Measurements from ENCODE around the gene CNTN2.

GRCh38 chr1:204996981-204997380, 46.0 kb upstream of the CNTN2 start:
- no peak for TF ChIP-seq CTCF (optimal IDR thresholded peaks at IDR 0.05 in 1 of 3, IDR thresholded peaks at IDR 0.05 in 1 of 3, conservative IDR thresholded peaks at IDR 0.05 in 1 of 3; ENCODE audit: extremely low read depth in 1 of 3, insufficient read depth in 2 of 3, low read length in 3 of 3)
- no peak for TF ChIP-seq EZH2 (IDR thresholded peaks at IDR 0.05; ENCODE audit: low read length)
